Cerebellar nuclear complex (tissue), 1 donor: ENCODE results near the gene LRFN5.
"Not testable (repeated sequence)": the region's sequence is repeated elsewhere in the genome, so short reads cannot be mapped to it uniquely, and the experiment has no call there.

Experiments
- DNase-seq, 2 experiments: peaks; one replicate each; lab custom pipeline; 2025; lab: John Stamatoyannopoulos, UW

Gene LRFN5

DNA sequence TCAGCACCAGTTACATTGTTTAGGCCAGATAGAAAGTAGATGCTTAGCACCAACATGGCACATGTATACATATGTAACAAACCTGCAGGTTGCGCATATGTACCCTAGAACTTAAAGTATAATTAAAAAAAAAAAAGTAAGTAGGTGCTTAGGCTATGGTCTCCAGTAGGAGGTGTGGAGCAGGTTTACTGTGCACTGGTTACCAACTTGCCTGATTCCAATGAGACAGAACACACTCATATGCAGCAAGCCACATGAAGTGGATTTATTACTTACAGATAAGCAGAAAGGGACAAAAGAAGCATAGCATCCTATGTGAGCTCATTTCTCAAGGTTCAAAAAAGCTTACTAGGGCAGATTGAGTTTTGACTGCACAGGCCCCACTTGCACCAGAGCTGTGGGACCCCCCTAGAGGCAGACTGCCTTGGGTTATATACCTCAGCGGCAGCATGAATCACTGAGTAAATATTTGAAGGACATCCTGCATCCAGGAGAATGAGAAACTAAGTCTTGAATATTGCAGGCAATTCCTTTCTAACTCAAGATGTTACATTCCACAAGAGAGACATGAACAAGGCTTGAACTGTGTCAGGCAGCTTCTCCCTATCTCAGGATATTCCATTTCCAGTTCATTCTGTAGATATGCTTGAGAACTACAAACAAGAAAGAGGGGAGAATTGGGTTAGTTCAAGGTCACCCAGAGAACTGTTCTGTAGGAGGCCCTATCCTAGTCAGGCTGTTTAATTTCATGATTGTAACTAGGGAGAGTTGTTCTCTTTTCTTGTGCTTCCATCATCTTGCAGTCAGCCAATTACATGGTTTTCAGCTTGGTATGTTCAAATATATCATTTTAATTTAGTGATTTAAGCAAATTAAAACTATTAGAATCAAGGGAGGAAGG lies 30.1 kb downstream of the LRFN5 start:
- DNase-seq, result no peak

DNA sequence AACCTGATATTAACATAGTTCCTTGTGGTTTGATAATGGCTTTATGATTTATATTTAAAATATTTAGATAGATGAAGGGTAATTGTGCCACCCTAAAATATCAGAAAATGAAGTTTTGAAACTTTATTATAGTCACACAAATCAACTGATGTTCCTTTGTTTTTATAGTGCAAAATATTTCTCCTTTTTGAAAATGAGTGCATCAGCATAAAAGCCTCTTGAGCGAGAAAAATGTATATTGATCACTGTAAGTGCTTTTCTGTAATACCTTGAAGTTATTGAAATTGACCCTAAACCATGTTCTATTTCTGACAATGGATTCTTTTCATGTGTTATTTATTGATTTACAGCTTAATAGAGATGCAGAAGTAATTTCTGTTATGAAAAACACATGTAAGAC lies 35.0 kb downstream of the LRFN5 start:
- DNase-seq, result no peak

DNA sequence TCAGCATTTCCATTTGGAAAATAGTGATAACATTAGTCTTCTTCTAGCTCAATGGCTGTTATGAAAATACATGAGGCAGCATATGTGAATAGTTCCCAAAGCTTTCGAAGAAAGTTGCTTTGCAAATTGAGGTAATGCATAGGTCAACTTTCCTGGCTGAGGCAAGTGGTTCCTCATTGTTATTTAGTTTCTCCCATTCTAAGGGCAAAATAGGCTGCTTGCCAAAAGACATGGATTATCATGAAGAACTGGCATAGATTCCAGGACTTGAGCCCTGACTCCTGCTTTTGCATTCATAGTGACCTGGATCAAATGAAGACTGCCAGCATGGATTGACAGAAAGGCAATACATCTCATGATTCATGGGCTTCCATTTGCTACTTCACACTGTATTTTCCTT lies 35.7 kb downstream of the LRFN5 start:
- no peak for DNase-seq

DNA sequence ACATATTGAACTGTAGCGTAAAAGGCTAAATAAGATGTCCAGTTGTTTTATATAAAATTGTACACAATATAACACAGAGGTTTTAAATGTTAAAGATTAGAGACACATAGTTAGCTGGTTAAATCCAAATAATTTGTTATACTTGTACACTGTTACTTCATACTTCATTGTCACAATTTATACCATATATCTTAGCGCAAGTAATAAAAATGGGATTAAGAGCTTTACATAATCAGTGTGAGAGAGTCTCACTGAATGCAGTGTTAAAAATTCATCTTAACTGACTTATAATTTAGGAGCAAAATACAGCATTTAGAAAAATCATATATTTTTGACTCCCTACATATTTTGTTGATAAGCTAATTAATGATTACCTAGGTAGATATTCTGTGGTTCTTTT lies 36.1 kb downstream of the LRFN5 start:
- DNase-seq, result no peak

DNA sequence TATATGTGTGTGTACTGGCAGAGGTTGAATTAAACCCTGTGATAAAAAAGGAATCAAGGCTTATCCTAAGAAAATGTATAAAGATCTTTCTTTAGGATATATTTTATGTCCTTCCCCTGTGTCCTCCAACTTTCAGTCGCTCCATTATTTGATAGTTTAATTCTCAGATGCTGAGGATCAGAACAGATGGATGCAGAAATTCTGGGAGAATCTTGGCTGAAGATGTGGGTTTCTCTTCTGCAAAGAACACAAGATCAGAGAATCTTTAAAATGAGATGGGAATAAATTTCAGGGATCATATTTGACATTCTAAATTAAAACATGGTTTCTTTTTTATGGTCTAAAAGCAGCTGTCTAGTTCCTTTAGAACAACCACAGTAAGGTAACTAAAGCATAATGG lies 37.9 kb downstream of the LRFN5 start:
- no peak for DNase-seq

DNA sequence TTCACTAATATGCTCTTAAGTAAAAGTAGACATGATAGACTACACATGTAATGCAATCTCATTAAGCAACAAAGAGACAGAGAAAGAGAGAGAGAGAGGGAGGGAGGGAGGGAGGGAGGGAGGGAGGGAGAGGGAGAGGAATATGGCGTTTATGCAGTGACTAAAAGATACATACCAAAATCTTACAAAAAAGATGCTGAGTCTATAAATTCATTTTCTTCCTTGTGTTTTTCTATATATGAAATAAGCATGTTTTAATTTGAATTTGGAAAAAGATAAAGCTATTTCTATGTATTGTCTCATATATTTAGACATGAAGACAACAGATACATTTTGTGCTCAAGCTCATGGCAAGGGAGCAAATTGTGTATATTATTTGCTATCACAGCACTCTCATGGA lies 44.1 kb downstream of the LRFN5 start:
- DNase-seq, result no peak

DNA sequence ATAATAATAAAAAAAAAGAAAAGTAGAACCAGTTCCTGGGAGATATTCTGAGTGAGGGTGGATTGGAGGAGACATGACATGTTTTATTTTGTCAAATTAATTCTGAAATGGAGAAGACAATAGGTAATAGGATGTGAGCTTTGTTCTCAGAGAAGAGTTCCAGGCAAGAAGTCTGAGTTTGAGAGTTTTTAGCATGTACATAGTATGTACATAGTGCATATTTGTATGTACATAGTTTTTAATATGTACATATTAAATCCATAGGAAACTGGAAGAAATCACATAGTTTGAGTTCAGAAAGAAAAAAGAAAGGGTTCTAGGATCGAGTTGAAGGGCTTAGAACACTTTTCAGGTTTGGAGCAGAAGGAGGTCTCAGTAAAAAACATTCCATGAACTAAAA lies 47.5 kb downstream of the LRFN5 start:
- DNase-seq, result no peak

DNA sequence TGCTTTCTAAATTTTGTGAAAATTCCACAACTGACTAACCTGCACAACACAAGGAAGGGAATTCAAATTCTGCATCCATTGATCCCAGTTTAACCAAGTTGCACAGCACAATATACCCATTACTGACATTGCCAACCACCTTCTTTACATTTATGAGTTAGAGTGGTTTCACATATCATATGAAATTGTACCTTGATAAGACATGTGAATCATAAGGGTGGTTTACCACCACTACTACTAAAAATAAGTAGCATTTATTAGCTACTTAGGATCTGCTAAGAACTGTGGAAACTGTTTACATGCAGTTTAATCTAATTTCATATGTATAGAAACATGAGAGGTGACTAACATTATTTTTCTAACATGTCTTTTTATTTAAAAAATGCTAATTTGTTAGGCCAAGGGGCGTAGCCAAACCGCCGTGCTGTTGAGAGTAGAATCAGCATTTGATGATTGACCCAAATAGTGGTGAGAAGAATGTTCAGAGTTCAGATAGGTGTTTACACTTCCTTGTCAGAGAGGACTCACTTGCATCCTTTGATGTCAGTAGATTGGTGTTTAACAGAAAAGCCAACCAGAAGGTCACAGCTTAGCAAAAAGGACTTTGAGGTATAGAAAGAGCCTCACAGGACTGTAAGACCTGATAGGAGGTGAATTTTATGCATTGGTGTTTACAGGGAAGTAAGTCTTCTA lies 56.2 kb downstream of the LRFN5 start:
- no peak for DNase-seq

DNA sequence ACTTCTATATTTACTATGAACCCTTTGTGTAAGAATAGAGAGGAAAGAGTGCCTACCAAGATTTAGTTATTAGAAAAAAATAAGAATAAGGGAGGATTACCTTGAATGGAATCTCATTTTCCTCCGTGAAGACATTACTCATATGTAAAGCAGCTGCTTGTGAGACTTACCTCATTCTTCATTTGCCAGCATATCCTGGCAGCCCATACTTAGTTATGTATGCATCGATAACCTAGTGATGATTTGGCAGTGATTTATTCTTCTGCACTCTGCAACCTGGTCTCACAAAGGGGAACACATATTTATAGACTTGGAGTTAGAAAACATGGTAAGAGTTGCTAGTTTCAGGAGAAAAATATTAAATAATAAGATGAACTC lies 56.8 kb downstream of the LRFN5 start:
- no peak for DNase-seq

DNA sequence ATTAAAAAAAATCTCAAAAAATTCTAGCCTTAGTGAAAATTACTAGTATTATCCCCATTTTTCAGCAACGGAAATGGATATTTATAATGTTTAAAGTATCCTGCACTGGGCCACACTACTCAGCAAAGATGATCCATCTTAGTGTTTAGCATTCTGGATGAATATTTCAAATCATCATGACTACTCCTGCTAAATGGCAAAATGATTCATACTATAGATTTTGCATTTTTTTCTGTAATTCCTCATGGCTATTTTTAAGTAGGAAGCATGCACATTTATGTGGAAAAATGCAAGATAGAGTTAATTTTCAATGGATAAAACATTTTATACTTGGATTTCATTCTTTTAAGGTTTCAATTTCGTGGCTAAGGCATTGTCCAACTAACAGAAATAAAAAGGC lies 59.6 kb downstream of the LRFN5 start:
- DNase-seq, result no peak

DNA sequence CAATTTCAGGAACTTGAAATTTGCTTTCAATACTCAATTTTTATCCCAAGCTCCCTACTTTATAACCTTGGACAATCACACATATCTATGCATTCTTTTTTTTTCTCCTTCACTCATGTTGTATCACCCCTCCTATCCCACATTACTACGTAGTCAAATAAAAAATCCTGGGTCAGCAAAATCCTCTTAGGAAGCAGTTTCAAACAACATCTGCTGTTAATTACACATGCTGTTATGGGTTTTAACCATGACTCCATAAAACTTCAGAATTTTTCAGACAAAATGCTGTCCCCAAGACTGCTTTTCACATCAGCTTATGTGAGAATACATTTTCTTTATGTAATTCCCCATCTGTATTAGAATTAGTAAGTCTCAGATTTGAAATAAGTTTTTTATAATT lies 61.7 kb downstream of the LRFN5 start:
- no peak for DNase-seq

DNA sequence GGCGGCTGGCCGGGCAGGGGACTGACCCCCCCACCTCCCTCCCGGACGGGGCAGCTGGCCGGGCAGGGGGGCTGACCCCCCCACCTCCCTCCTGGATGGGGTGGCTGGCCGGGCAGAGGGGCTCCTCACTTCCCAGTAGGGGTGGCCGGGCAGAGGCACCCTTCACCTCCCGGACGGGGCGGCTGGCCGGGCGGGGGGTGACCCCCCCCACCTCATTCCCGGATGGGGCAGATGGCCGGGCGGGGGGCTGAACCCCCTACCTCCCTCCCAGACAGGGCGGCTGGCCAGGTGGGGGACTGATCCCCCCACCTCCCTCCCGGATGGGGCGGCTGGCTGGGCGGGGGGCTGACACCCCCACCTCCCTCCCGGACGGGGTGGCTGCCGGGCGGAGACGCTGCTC lies 66.9 kb downstream of the LRFN5 start:
- not testable (repeated sequence) for DNase-seq

DNA sequence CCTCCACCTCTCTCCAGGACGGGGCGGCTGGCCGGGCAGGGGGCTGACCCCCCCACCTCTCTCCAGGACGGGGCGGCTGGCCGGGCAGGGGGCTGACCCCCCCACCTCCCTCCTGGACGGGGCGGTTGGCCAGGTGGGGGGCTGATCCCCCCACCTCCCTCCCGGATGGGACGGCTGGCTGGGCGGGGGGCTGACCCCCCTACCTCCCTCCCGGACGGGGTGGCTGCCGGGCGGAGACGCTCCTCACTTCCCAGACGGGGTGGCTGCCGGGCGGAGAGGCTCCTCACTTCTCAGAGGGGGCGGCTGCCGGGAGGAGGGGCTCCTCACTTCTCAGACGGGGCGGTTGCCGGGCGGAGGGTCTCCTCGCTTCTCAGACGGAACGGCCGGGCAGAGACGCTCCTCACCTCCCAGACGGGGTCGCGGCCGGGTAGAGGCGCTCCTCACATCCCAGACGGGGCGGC lies 67.9 kb downstream of the LRFN5 start:
- DNase-seq, result not testable (repeated sequence)

DNA sequence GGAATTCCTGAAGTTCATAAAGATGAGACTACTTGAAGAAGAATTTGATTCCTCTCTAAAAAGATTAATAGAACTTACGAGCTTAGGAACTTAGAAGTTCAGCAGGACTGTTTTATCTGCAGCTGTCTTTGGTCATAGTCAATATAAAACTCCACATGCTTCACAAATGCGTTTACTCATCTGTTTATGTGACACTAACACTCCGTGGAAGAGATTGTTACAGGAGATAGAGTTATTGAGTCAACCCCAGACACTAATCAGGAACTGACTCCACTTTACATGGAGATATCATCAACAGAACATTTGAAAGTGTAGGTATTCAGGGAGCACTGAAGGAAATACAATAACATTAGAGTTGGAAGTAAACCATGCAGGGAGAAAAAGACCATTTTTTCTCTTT lies 92.8 kb downstream of the LRFN5 start:
- DNase-seq, result no peak

DNA sequence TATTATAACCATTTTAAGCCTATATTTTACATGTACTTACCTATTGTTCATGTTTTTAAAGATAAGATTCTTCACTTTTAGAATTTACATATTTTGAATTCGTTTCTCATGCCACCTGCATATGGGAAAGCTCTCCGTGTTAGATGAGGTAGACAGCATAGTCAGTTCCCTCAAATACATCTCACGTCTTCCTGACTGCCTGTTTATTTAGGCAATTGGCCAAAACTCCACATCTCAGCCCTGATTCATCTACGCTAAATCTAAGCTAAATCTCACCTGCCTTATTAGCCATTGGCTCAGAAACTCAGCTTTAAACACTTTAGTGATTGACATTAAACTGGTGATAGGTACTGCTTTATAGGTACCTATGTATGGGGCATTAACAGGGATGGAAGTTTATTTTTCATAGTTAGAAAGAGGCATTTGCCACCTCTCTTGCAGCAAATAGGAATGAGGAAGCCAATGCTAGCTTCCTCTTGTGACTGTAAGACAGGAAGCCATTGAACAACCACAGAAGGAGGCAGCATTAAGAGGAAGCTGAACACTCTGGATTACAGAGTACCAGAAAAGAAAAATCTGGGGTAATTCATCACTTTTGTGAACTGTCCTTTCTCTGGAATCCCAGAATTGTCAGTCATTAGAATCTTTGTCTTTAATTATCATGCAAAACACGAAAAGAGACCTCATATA lies 111.9 kb downstream of the LRFN5 start:
- no peak for DNase-seq

DNA sequence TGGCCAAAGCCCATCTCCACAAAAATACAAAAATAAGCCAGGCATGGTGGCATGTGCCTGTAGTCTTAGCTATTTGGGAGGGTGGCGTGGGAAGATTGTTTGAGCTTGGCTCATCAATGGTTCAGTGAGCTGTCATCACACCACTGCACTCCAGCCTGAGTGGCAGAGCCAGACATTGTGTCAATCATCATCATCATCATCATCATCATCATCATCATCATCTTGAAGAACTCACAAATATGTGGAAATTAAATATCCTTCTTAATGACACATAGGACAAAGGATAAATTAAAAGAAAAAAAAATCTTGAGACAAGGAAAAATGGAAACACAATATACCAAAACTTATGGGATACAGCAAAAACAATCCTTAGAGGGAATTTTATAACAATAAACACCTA lies 132.5 kb downstream of the LRFN5 start:
- DNase-seq, result no peak

DNA sequence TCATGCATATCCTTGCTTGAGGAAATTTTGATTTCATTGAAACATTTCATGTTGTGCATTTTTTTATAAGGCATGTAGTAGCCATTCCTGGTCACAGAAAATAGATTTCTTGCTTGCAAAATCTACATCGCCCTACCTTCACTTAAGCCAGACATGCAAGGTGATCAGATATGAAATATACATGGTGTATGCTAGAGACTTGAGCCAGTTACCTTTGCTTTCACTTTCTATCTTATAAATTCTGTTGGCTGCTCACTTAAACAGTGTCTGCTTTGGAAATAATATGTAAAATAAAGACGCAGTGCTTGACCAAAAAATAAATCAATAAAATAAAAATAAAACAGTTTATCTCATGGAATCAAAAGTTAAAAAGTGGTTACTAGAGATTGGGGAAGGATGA lies 136.5 kb downstream of the LRFN5 start:
- no peak for DNase-seq

DNA sequence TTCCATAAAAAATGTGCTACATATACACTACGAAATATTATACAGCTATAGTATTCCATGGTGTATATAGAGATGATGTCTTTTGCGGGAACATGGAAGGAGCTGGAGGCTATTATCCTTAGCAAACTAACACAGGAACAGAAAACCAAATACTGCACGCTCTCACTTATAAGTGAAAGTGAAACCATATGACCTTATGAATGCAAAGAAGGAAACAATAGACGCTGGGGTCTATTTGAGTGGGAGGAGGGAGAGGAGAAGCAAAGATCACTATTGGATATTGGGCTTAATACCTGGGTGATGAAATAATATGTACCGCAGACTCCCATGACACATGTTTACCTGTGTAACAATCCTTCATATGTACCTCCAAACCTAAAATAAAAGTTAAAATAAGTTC lies 142.8 kb downstream of the LRFN5 start:
- no peak for DNase-seq

DNA sequence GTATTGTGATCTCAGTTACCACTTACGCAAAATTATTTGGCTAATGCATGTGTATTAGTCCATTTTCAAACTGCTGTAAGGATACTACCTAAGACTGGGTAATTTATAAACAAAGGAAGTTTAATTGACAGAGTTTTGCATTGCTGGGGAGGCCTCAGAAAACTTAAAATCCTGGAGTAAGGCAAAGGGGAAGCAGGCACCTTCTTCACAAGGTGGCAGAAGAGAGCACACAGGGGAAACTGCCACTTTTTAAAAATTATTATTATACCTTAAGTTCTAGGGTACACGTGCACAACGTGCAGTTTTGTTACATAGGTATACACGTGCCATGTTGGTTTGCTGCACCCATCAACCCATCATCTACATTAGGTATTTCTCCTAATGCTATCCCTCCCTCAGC lies 143.9 kb downstream of the LRFN5 start:
- DNase-seq, result not testable (repeated sequence)

DNA sequence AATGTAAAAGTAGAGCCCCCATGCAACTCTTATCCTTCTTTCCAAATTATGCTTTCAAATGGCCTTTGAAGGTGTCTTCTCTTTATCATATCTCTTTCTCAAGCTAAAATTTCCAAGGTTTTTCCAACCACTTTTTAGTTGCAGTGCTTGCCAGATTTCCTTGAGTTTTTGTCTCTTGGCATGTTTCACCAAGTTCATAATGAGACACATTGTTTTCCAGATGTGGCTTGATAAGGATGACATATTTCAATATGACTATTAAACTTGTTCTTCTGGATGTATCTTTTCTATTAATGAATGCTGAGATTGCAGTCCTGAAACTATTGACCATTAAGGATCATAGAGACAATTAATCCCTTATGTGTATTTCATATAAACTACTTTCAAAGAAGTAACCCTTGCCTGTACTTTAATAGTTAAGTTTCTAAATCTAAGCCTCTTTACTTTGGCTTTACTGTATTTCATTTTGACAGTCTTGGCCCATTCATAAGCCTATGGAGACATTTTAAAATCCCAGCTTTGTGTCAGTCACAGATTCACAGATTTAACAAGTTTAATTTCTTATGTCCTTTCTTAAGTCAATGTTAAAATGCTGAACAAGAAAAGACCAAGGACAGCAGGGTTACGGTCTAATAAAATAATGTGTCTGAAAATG lies 151.5 kb downstream of the LRFN5 start:
- no peak for DNase-seq

DNA sequence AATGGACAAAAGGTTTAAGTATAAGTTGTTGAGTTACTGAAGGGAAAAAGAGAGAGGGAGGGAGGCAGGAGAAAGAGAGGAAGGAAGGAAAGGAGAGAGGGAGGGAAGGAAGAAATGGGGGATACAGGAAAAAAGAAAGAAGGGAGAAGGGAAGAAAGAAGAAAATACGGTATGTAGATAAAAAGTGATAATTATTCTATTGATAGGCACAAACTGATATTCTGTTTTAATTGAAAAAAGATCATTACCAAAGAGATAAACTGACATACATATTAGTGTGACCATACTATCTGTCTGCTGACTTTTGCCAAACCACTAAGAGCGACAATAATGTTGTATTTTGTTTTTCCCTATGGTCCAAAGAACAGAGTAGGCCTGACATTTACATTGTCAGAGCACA lies 154.5 kb downstream of the LRFN5 start:
- DNase-seq, result no peak

DNA sequence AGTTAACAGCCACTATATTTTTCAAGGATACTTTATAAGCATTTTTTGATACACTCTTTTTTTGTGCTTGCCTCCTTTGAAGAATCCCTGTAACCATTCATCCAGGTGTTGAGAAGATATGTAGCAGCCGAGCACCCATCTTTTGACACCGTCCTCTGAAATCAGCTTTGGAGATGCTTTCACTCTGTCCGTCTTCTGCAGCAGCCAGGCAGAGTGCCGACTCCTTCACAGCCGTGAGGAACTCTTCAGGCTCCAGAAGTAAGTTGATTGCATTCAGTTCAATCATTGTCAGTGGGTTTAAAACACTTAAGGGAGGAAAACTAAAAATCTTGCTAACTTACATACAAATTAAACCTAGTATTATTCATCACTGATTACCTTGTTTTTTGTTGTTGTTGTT lies 160.1 kb downstream of the LRFN5 start:
- no peak for DNase-seq
